Mucosa of gallbladder (tissue), 1 donor: ENCODE measurements around the gene CBLN4. TPM values are rescaled to one million over a fixed set of nuclear protein-coding genes. Genes with fewer than 3 reads are reported as not detected.

Source experiments
- DNase-seq: peaks from one replicate; pipeline ENCODE4 v3.0.0-alpha.2; 2020; ENCODE audit warnings: low spot score
- total RNA-seq: library from RNA; stranded (reverse); gene quantifications from one replicate; pipeline ENCODE4 v1.2.1, GENCODE V29; 2021
- donor health status: DM: no; HTN: no; CAD: no.

The CBLN4 gene
- total RNA-seq = not detected

DNA sequence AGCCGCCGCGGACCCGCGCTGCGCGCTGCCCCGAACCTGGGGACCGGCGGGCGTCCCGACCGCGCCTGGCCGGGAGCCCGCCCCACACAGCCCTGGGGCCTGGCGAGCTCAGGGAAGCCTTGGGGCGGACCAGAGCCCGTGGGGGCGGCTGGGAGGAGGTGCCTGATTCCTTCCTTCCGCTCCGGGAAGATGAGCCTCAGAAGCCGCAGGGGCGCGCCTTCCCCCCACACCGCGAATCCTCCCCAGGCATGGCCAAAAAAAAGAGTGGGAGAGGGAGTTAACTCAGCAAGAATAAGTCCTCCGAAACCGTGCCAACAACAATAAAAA lies at the start of gene CBLN4:
TSS of gene CBLN4 (minus strand) at position 131 of the 327 bp plus-strand sequence. CDS start 1,348 bp downstream, outside the sequence.
- no peak for DNase-seq

DNA sequence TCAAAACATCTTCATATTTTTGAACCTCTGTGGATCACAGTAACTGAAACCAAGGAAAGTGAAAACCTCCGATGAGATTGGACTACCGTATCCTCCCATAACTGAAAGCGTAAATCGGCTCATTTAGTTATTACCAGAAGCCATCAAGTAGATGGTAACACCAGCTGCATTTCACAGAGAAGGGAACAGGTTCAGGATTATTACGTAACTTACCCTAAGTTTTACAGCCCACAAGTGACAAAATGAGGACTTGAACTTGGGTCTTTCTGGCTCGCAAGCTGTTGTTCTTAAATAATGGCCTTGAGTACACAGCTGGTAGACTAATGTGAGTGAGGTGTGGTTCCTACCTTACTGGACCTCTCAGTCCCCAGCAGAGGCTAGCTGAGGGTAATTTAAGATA lies 37.9 kb upstream of the CBLN4 start:
- no peak for DNase-seq

DNA sequence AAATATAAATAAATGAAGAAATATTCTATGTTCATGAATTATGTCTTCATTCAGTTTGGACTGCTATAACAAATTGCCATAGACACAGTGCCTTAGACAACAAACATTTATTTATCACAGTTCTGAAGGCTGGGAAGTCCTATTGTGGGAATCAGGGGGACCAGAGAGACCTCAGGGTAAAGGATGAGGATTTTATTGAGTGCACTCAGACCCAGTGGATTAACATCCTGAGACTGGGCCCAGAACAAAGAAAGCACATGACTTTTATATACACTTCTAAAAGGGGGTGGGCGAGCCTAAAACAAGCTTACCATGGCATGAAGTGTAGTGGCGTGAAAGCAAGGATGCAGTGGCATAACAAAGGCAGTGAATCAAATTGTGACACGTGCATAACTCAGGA lies 26.9 kb upstream of the CBLN4 start:
- DNase-seq = no peak

DNA sequence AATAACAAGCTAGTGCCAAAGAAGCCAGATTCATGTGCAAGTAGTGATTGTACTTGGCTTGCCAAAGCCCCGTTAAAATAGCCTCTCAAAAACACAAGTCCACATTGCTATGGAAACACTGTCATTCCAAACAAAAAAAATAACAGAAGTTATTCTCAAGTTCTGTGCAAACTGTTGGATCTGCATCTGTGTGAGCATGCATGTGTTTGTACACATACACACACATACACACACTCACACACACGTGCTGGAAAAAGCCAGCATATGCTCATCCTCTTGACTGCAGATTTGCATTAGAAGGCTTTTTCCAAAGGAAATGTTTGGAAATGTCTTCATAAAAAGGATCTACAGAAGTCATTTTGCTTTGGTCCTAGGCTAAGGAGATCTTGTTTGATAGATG lies 13.4 kb upstream of the CBLN4 start:
- no peak for DNase-seq

GRCh38 chr20:56018194-56018593 lies 12.9 kb upstream of the CBLN4 start:
- no peak for DNase-seq

DNA sequence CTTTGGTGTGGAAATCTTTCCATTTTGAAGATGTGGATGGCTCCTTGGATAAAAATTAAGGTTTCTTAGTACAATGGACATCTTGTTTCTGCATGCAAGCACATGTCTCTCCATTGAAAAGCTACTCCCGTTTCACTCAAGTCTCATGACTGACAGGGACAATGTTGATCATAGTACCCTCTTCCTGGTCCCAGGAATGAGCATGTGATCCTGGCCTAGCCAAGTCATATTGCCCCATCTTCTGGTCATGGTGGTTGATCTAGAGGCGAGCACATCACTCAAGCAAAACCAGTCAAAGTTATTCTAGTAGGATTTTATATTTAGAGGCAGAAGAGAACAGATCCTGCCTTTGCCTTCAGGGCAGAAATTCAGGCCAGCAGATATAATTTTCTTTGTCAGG lies 12.2 kb upstream of the CBLN4 start:
- DNase-seq = no peak

DNA sequence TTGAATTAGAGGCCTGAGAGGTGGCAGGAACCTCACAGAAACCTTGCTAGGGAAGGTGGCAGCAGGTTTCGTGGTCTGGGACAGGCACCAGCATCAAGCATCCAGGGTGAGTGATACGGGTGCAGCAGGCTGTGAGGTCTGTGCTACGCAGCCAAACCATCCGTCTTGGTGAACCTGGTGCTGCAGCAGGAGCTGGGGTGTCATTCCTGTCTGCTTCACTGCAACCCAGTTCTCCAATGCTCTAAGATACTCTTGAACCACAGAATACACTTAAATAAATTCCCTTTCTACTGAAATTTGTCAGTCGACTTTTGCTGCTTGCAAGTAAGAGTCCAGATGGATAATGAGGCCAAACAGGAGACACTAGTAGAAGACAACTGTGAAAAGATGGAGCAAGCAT lies 9.7 kb upstream of the CBLN4 start:
- no peak for DNase-seq

- DNase-seq = no peak
Observed at GRCh38 chr20:56014151-56014550, 8.8 kb upstream of the CBLN4 start.

DNA sequence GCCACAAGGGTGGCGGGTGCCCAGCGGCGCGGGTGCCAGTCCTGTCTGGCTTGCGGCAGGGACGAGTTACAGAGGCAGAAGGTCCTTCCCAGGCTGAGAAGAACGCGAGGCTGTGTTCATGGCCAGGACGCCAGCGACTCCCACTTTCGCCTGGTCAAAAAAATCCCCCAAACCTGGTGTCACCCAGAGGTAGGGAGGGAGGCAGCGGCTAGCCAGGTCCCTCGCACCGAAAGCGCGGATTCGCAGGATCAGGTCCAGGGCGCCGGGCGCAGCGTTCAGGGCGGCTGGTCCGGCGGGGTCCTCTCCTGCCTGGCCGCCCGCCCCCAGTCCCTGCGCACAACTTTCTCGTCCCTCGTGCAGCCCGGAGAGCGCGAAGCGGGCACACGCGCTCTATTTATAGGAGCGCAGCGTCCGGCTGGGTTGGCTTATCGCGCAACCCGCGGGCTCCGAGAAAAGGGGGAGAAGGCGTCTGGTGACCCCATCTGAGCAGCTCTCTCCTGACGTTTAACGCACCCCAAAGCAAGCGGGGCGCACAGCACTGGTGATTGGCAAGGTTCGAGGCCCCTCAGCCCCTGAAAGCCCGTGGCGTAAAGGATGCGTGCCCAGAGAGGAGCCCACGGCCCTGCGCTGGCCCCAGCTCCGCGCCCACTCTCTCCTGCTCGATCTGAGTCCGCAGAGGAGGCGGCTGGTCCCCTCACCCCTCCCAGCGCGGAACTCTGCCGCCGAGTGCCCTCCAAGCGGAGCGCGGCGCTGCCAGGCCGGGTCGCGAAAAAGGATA lies 519 bp downstream of the CBLN4 start:
- no peak for DNase-seq

DNA sequence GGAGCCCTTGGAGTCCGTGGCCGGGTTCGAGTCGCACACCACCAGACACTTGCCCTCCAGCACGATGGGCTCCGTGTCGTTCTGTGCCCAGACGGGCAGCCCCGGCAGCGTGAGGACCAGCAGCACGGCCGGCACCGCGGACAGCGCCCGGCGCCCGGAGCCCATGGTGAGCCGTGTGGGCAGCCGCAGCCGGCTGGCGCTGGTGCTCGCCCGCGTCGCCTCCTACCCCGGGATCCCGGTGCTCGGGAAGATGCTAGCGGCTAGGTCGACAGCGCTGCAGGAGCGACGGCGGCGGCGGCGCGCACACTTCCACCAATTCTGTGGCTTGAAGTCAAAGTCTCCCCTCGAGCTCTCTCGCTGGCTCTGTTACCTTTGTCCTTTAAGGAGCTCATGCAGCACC lies 1.3 kb downstream of the CBLN4 start:
- DNase-seq = peak; percentile 38

DNA sequence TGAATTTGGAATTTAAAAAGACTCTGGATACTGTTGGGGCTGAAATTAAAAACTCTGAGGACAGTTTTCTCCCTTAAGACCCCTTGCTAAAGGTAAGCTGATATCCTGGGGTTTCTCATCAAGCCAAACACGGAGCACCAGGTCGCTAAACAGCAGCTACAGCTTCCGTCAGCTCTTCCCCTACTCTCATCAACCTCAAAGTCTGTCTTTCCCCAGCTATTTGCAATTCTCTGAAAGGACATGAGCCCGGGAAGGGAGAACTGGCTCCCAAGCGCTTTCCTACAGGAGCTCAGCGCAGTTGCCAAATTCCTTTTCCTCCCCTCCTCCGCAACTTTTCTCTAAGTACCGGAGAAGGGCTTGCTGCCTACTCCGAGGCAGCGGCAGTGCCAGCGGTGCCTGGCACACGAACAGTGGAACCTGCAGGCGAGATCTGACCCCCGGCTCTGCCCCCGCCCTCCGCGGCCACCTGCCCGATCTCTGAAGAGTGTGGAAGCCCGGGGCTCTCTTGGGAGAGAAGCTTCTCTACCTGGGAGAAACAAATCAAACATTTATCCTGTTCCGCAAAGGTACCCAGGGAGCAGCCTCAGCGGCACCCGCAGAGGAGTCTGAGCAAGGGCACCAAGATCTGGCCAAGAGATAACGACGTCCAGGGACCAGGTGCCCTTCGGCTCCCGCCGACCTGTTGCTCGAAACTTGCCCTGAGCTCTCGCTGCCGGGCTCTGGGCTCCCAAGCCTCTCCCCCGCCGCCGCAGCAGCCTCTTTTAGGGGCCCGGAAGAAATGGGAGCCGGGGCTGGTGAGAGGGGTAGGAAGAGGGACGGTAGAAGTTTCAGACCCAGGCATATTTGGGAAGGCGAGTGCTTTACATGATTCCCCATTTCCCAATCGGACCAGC lies 2.2 kb downstream of the CBLN4 start:
- no peak for DNase-seq

GRCh38 chr20:56001890-56002289 lies 3.4 kb downstream of the CBLN4 start:
- DNase-seq = no peak

GRCh38 chr20:56001106-56001785 lies 4.1 kb downstream of the CBLN4 start:
- no peak for DNase-seq

DNA sequence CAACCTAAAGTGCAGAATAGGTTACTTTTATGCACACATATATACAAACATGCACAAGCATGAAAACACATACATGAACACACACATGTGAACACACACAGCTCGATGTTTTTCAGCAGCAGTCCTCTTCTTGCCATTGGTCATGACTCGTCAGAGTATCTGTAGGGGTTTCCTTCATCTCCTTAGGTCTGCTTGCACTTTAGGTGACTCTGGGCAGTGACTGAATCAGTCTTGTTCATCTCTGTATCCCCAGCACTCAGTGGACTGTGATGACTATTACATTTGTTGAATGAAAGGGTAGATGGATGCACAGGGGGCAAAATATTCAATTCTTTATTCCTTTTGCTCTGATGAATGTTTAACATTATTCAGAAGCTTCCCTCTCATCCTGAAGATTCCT lies 26.8 kb downstream of the CBLN4 start:
- no peak for DNase-seq

- no peak for DNase-seq
Observed at GRCh38 chr20:55977690-55978459, 27.4 kb downstream of the CBLN4 start.

GRCh38 chr20:55974491-55975202 lies 30.7 kb downstream of the CBLN4 start:
- DNase-seq = no peak

DNA sequence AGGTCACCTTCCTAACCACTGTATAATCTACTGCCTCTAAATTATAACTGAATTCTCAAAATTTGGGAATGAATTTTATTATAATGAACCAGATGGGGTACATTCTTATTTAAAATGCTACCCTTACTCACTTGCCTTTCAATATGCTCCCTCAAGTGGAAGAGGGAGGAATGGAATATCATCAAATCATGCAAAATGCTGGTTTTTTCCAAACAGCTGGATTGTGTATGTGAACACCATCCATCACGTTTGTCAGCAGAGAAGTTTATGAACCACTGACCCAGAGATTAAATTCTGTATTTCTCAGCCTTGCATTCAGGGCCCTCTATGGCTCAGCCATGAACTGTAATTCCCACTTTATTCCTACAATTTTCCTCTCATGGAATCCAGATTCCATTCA lies 40.5 kb downstream of the CBLN4 start:
- no peak for DNase-seq

GRCh38 chr20:55961376-55962330 lies 43.7 kb downstream of the CBLN4 start:
- peak; percentile 49 for DNase-seq

DNA sequence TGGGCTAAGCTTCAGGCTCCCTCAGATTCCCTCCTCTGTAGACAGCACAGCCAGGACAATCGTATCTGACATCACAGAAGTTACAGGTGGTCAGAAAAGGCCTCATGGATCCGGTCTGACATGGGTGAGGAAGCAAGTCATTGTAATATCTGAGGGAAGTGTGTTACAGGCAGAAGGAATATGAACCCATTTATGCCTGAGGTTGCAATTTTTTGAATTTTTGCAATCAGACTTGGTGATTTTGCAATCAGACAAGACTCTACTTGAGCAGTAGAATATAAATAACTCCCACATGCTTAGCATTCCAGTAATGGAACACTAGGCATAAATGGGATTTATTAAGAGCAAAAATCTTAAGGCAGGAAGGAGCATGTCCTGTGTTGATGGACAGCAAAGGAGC lies 52.1 kb downstream of the CBLN4 start:
- no peak for DNase-seq

- no peak for DNase-seq
Observed at GRCh38 chr20:55947701-55948100, 57.6 kb downstream of the CBLN4 start.
